Adipocyte (in vitro differentiated cells): ENCODE data around the gene LRRC70.

Experiments used
- DNase-seq: peaks from one replicate; pipeline ENCODE4 v3.0.0-alpha.2; 2015; ENCODE audit warnings: low read depth
- H3K27me3 ChIP-seq: replicated peaks from 2 replicates; pipeline ENCODE4 v1.7.0; 2013; ENCODE audit warnings: mild to moderate bottlenecking, low read length, moderate library complexity; ENCODE audit not compliant: control insufficient read depth, insufficient read depth
- H3K36me3 ChIP-seq: 2 replicates; pipeline ENCODE4 v1.7.0; 2013; ENCODE audit warnings: low read length, mild to moderate bottlenecking, moderate library complexity; ENCODE audit not compliant: control insufficient read depth, insufficient read depth, severe bottlenecking
- H3K4me1 ChIP-seq: 2 replicates; pipeline ENCODE4 v1.7.0; 2013; ENCODE audit warnings: mild to moderate bottlenecking, low read length, moderate library complexity; ENCODE audit not compliant: control insufficient read depth, insufficient read depth
- H3K4me3 ChIP-seq: 2 replicates; pipeline ENCODE4 v1.7.0; 2013; ENCODE audit warnings: mild to moderate bottlenecking, low read length, moderate library complexity
- H3K9ac ChIP-seq: 2 replicates; pipeline ENCODE4 v1.7.0; 2013; ENCODE audit warnings: mild to moderate bottlenecking, low read length, moderate library complexity
- H3K9me3 ChIP-seq: 2 replicates; pipeline ENCODE4 v1.7.0; 2013; ENCODE audit warnings: mild to moderate bottlenecking, low read length, moderate library complexity; ENCODE audit not compliant: control insufficient read depth

The LRRC70 gene

DNA sequence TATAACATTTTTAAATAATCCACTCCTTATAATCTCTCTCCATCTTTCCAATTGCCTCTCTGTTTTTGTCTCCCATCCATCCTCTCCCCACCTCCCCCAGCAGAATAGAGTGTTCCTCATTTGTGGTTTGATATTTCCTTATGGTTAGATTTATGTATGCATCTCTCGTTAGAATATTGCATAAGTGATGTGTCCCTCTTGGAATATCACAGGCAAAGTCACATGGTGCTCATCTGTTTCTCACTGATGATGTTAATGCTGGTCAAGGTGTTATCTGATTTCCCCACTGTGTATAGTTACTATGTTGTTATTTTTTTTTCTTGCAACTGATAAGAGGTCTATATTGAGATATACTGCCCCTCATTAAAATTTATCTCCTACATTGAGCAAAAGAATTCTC is 3.1 kb upstream of the LRRC70 start:
- DNase-seq, result no peak
- peaks cover 6% of the 10 kb centered on the region for H3K36me3 ChIP-seq
- no peak overlapping the region for H3K9ac ChIP-seq
- H3K27me3 ChIP-seq, result no peaks in the 10 kb centered on the region
- H3K9me3 ChIP-seq, result no peaks in the 10 kb centered on the region
- no peaks in the 10 kb centered on the region for H3K4me1 ChIP-seq
- H3K4me3 ChIP-seq, result no peak overlapping the region

DNA sequence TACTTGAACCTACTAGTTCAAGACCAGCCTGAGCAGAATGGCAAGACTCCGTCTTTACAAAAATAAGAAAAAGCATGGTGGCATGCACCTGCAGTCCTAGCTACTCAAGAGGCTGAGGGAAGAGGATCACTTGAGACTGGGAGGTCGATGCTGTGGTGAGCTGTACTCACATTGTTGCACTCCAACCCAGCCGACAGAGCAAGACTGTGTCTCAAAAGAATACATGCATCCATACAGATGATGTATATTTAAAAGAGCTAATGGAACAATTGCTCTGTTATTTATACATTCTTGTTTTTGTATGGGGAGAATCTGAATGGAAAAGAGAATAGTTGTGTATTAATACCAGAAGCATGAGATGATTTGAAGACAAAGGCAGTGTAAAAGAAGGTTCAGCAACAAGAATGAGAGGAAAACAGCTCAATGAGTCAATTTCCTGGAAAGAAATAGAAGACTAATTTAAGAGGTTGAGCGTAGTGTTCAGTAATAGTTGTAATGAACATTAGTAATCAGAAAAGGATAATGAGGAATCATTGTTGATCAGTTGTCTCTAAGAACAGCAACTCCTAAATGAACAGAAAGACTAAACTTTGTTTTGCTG is 1.9 kb upstream of the LRRC70 start:
- Histone ChIP-seq H3K36me3 (peaks cover 11% of the 10 kb centered on the region), H3K4me1 (no peaks in the 10 kb centered on the region), H3K27me3 (no peaks in the 10 kb centered on the region), H3K9ac (no peak overlapping the region), H3K9me3 (no peaks in the 10 kb centered on the region), H3K4me3 (no peak overlapping the region)
- DNase-seq, result no peak

DNA sequence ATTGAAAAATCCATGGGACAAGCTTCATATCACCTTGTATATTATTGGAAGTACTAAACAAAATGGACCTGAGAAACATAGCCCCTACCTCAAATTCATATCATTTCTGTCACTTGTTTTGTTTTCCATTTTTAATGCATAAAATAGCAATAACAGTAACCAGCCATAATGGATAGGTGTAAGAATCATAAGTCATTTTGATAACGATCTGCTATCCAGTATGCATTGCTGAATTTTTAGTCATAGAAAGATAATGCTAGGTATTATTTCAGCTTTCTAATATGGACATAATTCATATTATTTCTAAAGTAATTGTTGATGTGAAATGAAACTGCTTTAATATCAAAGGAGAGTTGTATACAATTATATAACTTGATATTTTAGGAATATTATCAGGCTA is 1.1 kb upstream of the LRRC70 start:
- H3K9ac ChIP-seq, result no peak overlapping the region
- no peaks in the 10 kb centered on the region for H3K27me3 ChIP-seq
- H3K4me1 ChIP-seq, result no peaks in the 10 kb centered on the region
- H3K4me3 ChIP-seq, result no peak overlapping the region
- no peak for DNase-seq
- H3K36me3 ChIP-seq, result peaks cover 11% of the 10 kb centered on the region
- H3K9me3 ChIP-seq, result no peaks in the 10 kb centered on the region

DNA sequence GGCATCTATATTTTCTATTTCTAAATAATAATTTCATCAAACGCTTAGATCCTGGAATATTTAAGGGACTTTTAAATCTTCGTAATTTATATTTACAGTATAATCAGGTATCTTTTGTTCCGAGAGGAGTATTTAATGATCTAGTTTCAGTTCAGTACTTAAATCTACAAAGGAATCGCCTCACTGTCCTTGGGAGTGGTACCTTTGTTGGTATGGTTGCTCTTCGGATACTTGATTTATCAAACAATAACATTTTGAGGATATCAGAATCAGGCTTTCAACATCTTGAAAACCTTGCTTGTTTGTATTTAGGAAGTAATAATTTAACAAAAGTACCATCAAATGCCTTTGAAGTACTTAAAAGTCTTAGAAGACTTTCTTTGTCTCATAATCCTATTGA is 1.1 kb downstream of the LRRC70 start:
- peaks cover 11% of the 10 kb centered on the region for H3K36me3 ChIP-seq
- H3K4me3 ChIP-seq, result no peak overlapping the region
- DNase-seq, result no peak
- no peaks in the 10 kb centered on the region for H3K27me3 ChIP-seq
- H3K9ac ChIP-seq, result no peak overlapping the region
- no peaks in the 10 kb centered on the region for H3K4me1 ChIP-seq
- no peaks in the 10 kb centered on the region for H3K9me3 ChIP-seq

DNA sequence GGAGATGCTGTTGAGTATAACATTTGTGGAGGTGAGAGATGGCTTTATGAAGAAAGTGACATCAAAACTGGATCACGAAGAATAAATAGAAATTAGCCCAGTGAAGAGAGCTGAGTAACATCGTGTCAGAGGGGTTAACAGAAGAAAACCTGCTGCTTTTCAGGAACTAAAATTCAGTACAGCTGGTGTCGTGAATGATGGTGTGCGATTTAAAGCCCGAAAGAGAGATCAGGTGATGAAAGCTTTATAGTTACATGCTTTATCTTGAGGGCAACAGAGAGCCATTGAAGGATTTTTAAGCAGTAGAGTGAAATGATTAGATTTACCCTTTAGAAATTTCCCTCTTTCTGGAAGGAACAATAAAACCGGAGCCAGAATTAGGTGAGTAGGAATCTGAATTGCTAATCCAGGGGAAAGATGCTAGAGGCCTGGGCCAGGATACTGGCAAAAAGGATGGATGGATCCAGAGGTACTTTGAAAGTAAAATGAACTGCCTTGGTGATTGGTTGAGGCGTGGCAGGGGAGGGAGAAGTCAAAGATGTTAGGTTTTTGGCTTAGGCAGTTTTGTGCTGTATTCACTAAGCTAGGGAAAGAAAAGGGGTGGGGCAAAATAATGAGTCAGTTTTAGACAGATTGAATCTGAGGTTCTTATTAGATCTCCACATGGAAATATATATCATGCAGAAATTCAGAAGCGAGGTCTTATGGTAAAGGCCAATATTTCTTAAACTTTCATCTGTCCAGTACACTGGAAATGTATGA is 3.4 kb downstream of the LRRC70 start:
- no peaks in the 10 kb centered on the region for H3K9me3 ChIP-seq
- peaks cover 5% of the 10 kb centered on the region for H3K4me1 ChIP-seq
- no peaks in the 10 kb centered on the region for H3K27me3 ChIP-seq
- no peak overlapping the region for H3K9ac ChIP-seq
- no peak overlapping the region for H3K4me3 ChIP-seq
- peaks cover 9% of the 10 kb centered on the region for H3K36me3 ChIP-seq
- DNase-seq, result no peak

DNA sequence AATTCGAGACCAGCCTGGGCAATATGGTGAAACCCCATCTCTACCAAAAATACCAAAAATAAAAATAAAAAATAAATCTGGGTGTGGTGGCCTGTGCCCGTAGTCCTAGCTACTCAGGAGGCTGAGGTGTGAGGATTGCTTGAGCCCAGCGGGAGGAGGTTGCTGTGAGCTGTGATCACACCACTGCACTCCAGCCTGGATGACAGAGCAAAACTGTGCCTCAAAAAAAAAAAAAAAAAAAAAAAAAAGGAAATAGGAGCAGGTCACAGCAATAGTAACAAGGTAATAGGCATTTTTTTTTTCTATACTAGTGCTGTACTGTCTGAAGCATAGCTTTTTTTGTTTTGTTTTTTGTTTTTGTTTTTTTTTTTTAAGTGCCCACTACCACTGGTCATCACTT is 5.8 kb downstream of the LRRC70 start:
- Histone ChIP-seq H3K36me3 (peaks cover 9% of the 10 kb centered on the region), H3K27me3 (no peaks in the 10 kb centered on the region), H3K4me3 (no peak overlapping the region), H3K4me1 (peaks cover 20% of the 10 kb centered on the region), H3K9ac (no peak overlapping the region), H3K9me3 (no peaks in the 10 kb centered on the region)
- DNase-seq, result no peak

DNA sequence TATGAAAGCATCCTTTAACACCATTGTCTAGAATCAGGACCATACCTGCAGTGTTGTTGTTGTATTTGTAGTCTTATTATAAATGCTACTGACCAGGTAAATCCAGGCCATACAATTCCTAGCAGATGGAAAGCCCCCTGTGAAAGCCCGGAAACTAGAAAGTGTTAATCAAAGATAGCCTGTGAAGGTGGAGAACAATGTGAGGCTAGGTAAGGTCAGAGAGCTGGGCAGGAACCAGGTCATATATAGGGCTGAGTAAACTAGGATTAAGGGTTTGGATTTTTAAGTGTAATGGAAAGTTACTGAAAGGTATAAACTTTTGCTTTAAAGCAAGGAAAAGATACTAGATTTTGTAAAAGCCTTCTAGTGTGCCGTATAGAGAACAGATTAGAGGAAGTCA is 6.7 kb downstream of the LRRC70 start:
- no peak for DNase-seq
- peaks cover 7% of the 10 kb centered on the region for H3K36me3 ChIP-seq
- H3K4me3 ChIP-seq, result no peak overlapping the region
- no peak overlapping the region for H3K9ac ChIP-seq
- H3K27me3 ChIP-seq, result no peaks in the 10 kb centered on the region
- peaks cover 20% of the 10 kb centered on the region for H3K4me1 ChIP-seq
- H3K9me3 ChIP-seq, result no peaks in the 10 kb centered on the region

DNA sequence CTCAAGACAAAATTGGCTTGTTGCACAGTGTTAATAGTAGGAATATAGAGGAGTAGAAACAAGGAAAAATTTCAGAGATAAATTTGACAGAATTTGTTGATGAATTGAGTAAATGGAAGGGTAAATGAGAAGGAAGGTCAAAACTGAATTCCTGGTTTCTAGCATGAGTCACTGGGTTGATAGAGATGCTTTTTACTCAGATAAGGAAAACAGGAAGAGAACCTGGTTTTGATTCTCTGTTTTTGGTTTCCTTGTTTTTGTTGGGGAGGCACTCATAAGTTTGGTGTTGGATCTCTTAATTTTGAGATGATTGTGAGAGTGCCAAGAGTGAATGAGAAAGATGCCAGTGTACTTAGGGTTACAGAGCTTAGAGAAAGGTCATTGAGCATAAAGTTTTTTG is 7.1 kb downstream of the LRRC70 start:
- H3K9me3 ChIP-seq, result no peaks in the 10 kb centered on the region
- H3K9ac ChIP-seq, result no peak overlapping the region
- H3K4me1 ChIP-seq, result peaks cover 20% of the 10 kb centered on the region
- no peaks in the 10 kb centered on the region for H3K27me3 ChIP-seq
- H3K36me3 ChIP-seq, result peaks cover 2% of the 10 kb centered on the region
- H3K4me3 ChIP-seq, result no peak overlapping the region
- DNase-seq, result peak; percentile 12

DNA sequence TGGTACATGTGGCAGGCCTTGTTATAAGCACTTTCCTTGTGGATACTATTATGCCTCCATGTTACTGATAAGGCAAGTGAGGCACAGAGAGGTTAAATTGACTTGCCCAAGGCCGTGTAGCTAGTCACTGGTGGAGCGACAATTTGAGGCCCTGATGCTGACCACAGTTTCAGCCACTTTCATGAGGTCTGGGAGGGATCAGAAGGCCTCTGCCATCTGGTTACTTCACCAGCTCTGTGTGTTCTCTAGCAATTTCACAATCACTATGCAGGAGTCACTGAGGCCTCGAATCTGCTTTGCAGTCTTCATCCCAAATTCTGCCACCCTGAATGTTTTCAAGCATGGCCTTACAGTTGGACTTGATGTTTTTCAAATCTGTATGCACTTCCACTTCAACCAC is 9.1 kb downstream of the LRRC70 start:
- peak; percentile 77 for DNase-seq
- H3K36me3 ChIP-seq, result no peaks in the 10 kb centered on the region
- H3K4me1 ChIP-seq, result peaks cover 21% of the 10 kb centered on the region
- no peaks in the 10 kb centered on the region for H3K27me3 ChIP-seq
- H3K9ac ChIP-seq, result no peak overlapping the region
- H3K4me3 ChIP-seq, result no peak overlapping the region
- no peaks in the 10 kb centered on the region for H3K9me3 ChIP-seq

DNA sequence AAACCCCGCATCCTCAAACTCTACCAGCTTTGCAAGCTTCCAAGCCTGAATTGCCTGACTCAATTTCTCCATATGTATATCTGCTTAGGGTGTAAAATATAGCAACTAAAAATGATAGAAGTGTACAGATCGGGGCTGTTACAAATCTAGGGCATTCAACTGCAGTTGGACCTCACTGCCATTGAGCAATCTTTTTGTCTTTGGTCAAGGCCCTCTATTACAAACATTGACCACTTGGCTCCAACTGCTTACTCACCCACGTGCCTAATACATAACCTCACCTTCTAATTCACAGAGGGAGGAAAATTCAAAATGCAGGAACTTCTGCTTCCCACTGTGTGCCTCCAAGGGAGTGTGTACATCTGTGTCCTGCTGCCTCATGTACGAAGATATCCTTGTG is 10.0 kb downstream of the LRRC70 start:
- H3K9ac ChIP-seq, result no peak overlapping the region
- H3K36me3 ChIP-seq, result no peaks in the 10 kb centered on the region
- H3K9me3 ChIP-seq, result no peaks in the 10 kb centered on the region
- no peaks in the 10 kb centered on the region for H3K27me3 ChIP-seq
- H3K4me3 ChIP-seq, result no peak overlapping the region
- no peak for DNase-seq
- peaks cover 30% of the 10 kb centered on the region for H3K4me1 ChIP-seq

DNA sequence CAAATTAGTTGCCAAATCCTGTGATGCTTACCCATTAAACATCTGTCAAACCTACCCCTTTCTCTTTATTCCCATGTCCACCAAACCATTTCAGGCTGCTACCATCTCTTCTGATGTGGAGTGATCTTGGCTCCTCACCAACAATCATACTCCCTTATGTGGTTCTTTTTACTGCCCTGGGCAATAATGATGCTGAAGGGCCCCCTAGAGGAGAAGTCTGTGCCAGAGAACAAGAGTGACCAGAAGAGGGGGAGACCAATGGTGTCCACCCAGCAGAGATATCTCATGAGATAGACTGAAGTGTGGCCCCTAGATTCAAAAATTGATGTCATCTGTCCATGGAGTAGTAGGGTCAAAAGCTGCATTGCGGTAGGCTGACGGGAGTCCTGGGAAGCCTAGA is 10.9 kb downstream of the LRRC70 start:
- Histone ChIP-seq H3K4me1 (peaks cover 38% of the 10 kb centered on the region), H3K36me3 (no peaks in the 10 kb centered on the region), H3K9ac (no peak overlapping the region), H3K9me3 (no peaks in the 10 kb centered on the region), H3K4me3 (no peak overlapping the region), H3K27me3 (no peaks in the 10 kb centered on the region)
- no peak for DNase-seq

DNA sequence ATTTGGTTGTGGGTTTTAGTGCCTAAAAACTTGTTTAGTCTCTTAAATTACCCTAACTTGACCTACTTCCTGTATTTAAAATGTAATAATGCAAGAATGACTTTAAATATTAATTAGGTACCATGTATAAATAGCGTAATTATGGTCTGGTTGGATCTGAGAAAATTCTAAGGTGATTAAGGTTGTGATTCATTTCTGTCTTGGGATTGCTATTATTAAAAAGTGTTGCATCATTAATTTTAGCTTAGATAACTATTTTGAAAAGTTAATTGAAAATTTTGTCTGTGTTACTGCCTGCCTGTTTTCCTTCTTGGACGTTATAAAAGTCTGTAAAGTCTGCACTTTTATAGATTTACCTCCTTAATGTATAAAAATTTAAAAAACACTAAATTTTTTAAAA is 11.8 kb downstream of the LRRC70 start:
- H3K27me3 ChIP-seq, result no peaks in the 10 kb centered on the region
- no peak overlapping the region for H3K9ac ChIP-seq
- H3K4me3 ChIP-seq, result no peak overlapping the region
- no peak for DNase-seq
- no peaks in the 10 kb centered on the region for H3K9me3 ChIP-seq
- H3K36me3 ChIP-seq, result no peaks in the 10 kb centered on the region
- H3K4me1 ChIP-seq, result peaks cover 42% of the 10 kb centered on the region
